GM18517 (cell line): ENCODE measurements around the gene KCNJ12.
"Not testable (repeated sequence)": the region's sequence is repeated elsewhere in the genome, so short reads cannot be mapped to it uniquely, and the experiment has no call there.

Source experiments
- ATAC-seq: cut with Tn5 transposase; IDR thresholded peaks from one replicate; pipeline ENCODE4 v1.9.1; 2021; ENCODE audit warnings: mild to moderate bottlenecking, moderate library complexity; ENCODE audit not compliant: unreplicated experiment

The KCNJ12 gene

DNA sequence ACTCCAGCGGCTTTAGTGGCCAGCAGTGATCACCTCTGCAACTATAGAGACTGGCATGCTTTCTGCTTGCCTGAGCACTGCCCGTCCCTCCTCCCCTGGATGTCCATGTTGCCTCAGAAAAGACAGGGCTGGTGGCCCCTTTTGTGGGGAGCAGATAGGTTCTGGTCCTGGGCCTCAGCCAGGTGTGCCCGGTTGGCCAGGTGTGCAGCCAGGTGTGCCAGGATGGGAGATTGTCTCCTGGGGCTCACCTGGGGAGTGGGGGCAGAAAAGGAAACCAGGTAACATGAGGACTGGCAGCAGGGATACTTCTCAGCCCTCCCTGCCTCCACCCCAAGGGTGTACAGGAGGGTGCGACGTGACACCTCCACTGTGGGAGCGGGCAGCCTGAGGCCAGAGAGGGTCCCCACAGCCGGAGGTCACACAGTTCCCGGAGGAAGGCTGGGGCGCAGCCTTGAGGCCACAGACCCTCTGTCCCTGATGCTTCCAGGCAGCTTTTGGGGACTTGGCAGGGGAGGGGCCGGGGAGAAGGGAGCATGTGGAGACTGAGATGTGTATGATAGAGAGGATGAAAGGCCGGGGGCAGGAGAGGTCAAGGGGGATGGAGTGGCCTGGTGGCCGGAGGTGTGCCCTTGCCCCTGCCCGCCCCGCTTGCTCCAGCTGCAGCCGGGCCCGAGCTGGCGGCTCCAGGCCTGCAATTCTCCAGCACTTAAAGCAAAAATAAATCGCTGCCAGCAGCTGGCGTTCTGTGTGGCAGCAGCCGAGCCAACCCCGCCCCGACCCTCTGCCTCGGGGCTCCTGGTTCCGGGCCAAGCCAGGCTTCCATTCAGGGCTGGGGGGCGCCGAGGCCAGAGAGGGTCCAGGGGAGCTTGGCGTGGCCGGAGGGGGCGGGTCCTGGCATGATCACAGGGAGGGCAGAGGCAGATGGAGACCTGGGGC lies 6.7 kb downstream of the KCNJ12 start:
- ATAC-seq = no peak

DNA sequence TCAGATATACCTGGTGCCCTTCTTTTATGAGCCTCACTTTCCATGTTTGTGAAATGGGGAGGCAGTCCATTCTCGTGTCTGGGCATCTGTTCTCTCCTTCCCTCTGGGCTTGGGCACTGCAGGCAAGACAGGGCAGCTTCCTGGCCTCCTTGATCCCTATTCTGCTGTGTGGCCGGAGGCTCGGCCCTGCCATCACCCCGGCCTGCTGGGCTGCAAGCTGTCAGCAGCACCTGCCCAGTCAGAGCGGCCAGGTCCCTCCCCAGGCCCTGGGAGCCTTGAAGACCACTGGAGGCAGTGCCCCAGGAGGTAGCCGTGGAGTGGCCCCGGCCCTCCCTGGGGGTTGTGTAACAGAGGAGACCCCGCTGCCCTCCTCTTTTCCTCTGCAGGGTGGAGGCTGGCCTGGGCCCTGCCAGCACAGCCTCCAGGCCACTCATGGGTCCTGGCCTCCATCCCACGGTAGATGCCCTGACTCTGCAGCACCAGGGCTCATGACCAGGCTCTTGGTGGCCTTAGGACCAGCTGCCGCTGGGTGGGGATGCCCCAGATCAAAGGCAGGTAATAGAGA lies 9.2 kb downstream of the KCNJ12 start:
- no peak for ATAC-seq

DNA sequence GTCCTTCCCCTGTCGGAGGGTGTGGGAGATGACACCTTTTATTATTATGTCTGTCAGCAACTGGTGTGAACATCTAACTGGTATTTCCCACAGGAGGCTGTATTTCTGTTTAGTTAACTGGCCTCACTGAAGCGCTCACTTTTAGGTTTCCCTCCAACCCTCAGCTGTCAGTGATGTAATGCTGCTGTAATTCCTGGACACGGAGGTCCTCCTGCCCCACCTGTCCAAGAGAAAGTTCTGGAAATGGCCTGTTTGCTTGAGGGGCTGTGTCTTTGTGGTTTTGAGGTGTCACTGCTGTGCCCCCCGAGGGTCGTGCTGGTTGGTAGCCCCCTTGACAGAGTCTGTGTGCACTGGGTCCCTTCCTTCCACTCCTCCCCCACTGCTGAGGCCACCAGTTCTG lies 11.5 kb downstream of the KCNJ12 start:
- ATAC-seq = no peak

DNA sequence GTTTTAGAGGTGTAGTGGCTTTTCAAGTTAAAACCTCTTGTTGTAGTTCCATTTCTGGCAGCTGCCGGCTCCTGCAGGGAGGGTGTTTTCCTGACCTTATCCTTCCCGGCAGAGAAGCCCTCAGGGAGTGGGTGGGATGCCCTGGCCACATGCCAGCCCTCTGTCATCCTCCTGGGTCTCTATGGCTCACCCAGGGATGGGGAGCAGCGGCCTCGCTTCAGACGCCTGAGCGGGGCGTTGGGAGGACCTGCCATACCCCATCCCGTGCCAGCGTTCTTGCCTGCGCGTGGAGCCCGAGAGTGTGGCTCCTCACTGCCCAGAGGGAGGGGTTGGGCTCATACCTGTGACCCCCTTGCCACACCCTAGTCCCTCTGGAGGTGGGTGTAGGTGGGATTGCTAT lies 11.9 kb downstream of the KCNJ12 start:
- ATAC-seq = no peak

DNA sequence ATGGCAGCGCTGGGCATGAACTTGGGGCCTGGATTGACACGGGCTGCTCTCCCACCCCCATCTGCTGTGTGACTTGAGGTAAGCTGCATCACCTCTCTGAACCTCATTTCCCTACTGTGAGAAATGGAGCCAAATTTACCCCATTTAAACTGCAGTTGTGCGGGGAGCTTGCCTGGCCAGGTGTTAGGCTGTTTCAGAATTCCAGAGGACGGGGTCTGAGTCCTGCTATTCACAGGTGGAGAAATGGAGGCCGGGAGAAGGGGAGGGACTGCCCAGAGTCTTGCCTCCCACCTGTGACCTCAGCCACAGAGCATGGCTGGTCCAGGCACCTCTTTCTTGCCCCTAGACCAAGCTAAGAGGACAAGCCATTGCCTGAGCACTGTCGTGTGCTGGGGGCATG lies 12.8 kb downstream of the KCNJ12 start:
- no peak for ATAC-seq

DNA sequence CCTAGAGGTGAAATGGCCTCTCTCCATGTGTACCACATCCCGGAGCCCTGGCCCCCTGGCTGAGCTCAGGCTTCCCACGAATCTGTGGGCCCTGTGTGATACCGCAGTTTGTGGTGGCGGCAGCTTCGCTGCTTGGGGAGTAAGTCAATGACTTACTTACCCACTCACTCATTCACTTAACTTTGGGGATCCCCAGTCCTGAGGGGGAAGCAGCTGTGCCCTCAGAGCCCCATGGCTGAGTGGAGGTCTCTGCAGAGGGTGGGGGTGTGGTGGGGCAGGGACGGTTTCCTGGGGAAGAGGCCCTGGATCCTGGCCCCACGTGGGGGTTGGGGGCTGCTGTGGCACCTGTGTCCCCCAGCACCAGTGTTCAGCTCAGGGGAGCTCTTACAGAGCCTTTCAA lies 13.2 kb downstream of the KCNJ12 start:
- no peak for ATAC-seq

DNA sequence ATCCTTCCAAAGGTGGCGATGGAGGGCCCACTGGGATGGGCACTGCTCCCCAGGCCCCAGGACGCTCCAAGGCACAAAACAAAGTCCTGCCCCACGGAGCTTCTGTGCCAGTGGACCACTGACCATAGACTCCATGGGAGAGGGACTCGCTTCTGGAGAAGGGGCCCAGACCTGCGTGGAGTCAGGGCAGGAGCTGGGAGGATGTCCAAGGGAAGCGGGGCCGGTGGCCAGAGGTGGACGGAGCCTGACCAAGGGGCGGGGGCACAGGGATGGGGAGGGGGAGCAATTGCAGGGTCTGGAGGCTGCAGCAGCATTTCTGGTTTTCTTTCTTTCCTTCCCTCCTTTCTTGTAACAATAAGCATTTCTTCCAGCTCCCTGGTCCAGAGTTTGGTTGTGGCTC lies 14.1 kb downstream of the KCNJ12 start:
- no peak for ATAC-seq

DNA sequence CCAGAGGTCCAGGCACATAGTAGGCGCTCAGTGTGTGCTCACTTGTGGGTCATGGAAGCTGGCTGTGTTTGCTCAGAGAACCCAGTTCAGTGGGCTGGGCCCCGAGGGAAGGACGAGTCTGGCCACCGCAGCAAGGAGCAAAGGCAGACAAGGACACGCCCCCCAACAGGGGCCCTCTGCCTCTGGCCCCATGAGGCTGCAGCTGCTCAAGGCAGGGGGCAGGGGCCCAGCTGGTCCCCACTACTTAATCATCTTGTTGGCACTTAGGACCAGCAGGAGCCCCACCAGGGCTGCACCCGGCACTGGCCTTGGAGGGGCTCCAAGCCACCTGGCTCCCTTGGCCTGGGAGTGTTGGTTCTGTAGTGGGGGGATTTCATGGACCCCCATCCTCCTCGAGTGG lies 16.1 kb downstream of the KCNJ12 start:
- no peak for ATAC-seq

DNA sequence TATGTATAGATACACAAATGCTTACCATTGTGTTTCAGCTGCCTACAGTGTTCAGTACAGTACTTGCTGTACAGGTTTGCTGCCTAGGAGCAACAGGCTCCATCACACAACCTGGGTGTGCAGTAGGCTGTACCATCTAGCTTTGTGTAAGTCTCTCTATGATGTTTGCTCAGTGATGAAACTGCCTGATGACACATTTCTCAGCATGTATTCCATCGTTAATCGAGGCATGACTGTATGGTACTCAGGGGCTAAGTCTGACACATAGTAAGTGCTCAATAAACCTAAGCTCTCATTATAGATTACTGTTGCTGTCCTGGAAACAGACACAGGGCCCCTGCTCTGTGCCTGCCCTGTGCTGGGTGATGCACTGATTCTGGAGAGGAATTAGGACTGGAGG lies 18.1 kb downstream of the KCNJ12 start:
- ATAC-seq = no peak

DNA sequence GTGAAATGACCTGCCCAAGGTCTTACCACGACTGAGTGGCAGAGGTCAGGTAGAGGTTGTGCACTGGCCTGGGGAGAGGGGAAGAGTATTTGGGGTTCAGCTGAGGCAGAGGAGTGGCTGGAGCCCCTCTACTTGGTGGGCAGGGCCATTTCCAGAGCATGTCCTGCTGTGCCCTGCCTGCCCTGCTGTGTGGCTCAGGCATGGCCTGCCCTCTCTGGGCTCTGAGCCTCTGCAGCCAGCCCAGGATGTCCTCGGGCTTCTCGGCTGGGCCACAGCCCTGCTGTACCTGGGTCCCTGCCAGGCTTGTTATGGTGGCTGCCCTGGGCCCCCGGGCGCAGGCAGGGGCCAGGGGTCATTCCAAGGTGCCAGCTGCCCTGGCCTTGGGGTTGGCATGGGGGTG lies 19.6 kb downstream of the KCNJ12 start:
- no peak for ATAC-seq

DNA sequence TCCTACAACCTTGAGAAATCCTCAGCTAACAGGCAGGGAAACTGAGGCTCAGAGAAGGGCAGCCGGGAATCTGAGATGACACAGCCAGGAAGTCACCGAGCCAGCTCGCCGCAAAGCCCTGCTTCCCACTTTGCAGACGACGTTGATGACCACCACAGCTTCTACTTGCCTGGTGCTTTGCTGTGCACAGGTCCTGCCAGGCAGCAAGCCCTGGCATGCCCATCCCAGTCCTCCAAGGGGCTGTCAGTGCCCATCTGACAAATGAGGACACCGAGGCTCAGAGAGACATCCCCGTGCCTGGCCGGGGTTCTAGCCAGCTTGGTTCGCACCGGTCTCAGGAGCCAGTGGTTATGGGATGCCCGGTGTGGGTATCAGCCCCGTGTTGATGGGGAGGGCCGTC lies 20.1 kb downstream of the KCNJ12 start:
- ATAC-seq = no peak

DNA sequence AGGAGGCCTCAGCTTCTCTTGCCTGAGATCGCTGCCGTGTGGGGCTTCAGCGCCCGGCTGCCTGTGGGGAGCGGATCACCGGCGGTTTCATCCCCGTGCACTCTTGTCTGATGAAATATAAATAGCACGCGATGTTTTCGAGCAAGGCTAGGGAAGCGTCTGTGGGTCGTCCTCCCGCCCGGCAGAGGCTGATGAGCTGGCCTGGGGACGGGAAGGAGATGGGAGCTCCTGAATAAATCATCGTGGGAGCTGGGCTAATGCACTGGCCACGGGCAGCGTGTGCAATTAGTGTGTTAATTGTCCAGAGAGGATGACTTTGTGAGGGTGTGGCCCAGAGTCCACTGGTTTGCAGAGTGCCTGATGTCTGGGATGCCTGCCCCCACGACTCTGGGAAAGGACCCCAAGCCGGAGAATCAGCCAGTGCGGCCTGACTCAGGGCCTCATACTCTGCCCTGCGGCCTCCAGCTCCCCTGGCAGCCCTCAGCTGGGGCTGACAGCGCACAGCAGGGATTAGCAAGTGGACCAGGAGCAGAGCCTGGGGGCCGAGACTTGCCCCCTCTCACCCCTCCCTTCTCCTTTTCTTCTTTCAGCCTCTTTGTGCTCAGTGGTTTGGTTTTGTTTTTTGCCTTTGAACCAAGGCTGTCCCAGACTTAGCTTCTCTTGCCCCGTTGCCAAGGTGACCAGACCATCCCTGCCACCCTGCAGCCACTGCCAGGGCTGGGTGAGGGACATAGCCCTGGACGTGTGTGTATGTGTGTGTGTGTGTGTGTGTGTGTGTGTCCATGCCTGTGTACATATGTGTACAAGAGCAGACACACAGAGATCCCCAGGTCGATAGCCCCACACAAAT lies 21.4 kb downstream of the KCNJ12 start:
- ATAC-seq = no peak

DNA sequence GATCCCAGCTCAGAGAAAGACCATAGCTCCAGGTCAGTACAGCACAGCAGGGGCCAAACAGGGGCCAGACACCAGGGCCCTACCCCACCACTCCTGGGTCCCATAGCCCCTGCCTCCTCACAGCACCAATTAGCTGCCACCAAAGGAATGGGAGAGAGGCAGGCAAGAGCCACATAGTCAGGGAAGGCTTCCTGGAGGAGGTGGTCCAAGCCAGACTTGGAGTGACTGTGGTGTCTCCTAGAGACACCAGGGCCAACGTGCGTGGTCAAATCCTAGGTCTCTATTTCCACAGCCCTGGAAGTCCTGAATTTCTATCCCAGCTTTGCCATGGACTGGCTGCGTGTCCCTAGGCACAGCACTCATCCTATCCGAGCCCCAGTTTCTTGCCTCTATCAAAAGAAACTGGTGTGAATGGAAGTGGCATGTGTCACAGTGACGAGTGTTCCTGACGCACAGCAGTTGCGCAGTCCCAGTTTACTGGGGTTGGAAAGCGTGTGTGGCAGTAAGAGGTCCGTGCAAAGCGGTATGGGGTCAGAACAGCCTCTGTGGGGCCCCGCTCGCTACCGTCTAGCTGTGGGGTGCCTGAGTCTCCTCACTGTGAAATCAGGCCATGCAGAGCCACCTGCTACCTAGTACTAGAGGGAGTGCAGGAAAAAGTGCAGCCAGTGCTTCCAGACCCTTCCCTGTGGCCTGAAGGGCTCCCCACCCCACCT lies 23.5 kb downstream of the KCNJ12 start:
- no peak for ATAC-seq

DNA sequence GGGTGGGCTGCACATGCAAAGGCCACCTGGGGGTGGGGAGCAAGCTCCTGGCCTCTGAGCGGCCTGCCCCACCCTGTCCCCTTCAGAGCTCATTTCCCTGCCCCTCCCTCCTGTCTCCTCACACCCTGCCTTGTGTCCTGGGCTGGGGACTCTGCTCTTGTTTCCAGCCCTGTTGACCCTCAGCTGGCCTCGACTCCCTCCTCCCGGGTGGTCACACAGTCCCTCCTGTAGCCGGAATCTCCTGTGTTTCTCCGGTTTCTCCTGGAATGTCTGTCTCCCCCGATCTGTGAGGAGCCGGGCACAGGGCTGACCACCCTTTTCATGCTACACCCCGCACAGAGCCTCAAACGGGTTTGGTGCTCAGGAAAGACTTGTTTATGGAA lies 24.0 kb downstream of the KCNJ12 start:
- ATAC-seq = not testable (repeated sequence)

DNA sequence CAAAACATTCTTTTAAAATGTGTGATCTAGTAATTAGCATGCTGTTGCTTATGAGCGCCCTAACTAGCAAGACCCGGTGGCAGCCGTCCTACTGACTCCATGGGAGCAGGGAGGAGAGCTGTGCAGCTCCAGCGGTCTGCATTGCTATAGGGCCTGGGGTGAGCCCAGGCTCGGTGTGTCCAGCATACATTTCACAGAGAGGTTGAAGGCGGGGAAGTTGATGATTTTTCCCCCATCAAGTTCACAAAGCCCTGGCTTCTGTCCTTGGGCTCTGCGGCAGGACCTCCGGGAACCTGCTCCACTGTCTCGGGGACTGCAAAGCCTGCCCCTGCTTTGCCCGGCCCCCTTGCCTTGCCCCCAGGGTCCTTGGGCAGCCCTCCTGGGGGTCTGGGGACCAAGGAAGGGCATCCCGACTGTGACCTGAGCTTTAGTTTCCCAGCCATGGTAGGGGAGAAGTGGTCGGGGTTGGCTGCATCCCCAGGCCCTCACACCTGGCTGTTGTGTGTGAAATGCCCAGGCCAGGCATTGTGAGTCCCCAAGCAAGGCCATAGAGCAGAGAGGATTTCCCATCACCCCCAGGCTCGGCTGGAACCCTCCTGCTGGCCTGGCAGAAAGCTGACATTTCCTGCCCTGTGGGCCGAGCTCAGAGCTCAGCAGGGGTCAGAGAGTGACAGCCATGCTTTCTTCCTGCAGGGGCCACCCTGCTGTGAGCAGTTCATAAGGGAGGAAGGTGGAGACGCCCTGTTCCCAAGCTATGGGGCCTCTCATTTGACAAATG lies 24.8 kb downstream of the KCNJ12 start:
- ATAC-seq = no peak

DNA sequence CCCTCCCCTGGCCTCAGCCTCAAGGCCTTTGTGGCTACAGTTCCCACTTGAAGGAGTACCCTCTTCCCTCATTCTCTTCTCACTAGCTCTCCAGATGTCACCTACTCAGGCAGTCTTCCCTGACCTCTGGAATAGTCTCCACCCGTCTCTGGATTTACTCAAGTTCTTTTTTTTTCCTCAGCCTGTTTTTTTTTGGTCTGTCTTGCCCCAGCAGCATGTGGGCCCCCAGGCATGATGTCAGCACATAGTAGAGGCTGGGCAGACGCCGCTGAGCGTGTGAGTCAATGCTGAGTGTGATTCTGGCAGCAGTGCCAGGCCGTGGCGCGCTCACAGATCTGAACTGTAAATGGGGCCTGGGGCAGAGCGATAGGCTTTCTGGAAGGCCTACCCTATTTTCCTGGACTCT lies 26.0 kb downstream of the KCNJ12 start:
- ATAC-seq = not testable (repeated sequence)

DNA sequence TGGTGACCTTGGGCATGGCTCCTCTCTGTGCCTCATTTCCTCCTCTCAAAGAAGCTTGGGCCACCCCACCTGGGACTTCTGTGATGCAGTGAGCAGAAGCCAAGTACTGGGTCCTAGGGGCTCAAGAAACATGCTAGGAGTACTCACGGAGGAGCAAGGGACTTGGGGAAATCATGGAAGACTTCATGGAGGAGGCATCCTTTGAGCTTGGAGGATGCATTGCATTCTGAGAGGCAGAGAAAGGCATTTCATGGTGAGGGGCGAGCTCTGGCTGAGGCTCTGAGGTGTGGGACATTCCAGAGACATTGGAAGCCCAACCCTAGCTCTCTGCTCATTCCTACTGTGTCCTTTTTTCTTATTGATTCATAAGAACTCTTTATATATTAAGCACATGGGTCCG lies 26.8 kb downstream of the KCNJ12 start:
- ATAC-seq = not testable (repeated sequence)

DNA sequence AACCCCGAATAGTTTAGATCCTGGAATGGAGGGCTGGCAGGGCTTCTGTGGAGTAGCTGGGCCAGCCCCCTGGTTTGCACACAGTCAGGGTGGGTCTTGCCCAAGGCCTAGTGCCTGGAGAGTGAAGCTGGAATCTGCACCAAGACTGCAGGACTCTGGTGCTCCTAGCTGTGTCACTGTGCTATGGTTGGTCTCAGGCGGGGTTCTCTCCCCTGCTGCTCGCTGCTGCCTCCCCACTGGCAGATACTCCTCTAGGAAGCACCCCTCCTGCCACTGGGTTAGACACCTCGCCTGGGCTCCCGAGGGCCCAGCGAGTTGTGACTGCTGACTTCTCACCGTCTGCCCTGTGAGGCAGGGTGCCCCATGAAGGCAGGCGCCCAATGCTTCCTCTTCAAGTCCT lies 27.9 kb downstream of the KCNJ12 start:
- not testable (repeated sequence) for ATAC-seq

DNA sequence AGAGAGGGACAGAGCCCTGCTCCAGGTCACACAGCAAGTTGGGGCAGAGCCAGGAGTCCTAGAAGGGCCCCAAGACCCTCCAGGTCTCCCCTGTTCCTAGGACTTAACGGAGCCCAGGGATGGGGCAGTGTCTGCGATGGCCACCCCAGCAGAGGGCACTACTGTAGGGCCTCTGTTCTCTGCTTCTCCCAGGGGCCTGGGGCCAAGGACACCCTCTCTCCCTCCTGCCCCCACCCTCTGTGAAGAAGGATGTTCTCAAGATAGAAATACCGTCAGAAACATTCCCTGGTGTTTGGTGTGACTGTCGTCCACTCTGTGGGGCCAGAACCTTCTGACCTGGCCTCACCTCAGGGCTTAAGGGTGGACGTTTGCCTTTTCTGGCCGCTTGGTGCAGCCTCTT lies 28.4 kb downstream of the KCNJ12 start:
- ATAC-seq = not testable (repeated sequence)
